B cell (primary cell): ENCODE data around the gene RUFY2. TPM values are rescaled to one million over a fixed set of nuclear protein-coding genes. Genes with fewer than 3 reads are reported as not detected.

Experiments used
- ATAC-seq: fragments of 200-7000 bp; cut with Tn5 transposase; one replicate; pipeline ENCODE4 v1.10.0; 2021; ENCODE audit warnings: low read depth, mild to moderate bottlenecking, moderate number of reproducible peaks, moderate library complexity
- CTCF ChIA-PET: fragments of 350-600 bp; sonication (Branson Sonifier 250); formaldehyde crosslinking; loops from one replicate; lab custom pipeline; 2021; ENCODE audit warnings: antibody characterized with exemption, inconsistent platforms; lab: Charles Lee
- POLR2A ChIA-PET: fragments of 350-600 bp; sonication (Branson Sonifier 250); formaldehyde crosslinking; loops from one replicate; lab custom pipeline; 2021; ENCODE audit warnings: antibody characterized with exemption; lab: Charles Lee
- DNase-seq: peaks from one replicate; pipeline ENCODE4 v3.0.0; 2013
- H2AFZ ChIP-seq: 2 replicates; pipeline ENCODE4 v1.6.1; 2012; ENCODE audit warnings: mild to moderate bottlenecking, low read depth, low read length; ENCODE audit not compliant: insufficient read depth, poor library complexity, severe bottlenecking
- H3K27ac ChIP-seq, 2 donors: 1 replicate in 1 of 2; 2 replicates in 1 of 2; pipeline ENCODE4 v1.5.1; 2012 to 2013; ENCODE audit warnings: low read length in 2 of 2, mild to moderate bottlenecking in 2 of 2, moderate library complexity in 1 of 2
- H3K27me3 ChIP-seq, 4 experiments: fragments of 200-600 bp in 1 of 4; sonication (generic) in 1 of 4; replicated peaks in 1 of 4; 1 replicate in 2 of 4; 2 replicates in 2 of 4; pipeline versions ENCODE4 v1.6.1 to v1.7.0; 2013 to 2016; ENCODE audit warnings: low read length in 3 of 4, mild to moderate bottlenecking in 2 of 4, mixed read lengths in 1 of 4, moderate library complexity in 1 of 4; ENCODE audit not compliant: insufficient read depth in 4 of 4, control insufficient read depth in 3 of 4; ENCODE audit errors: control extremely low read depth in 1 of 4
- H3K36me3 ChIP-seq, 2 experiments: replicated peaks in 1 of 2; 1 replicate in 1 of 2; 2 replicates in 1 of 2; pipeline versions ENCODE4 v1.6.1 to v1.7.1; 2013; ENCODE audit warnings: low read length in 1 of 2; ENCODE audit not compliant: insufficient read depth in 2 of 2, control insufficient read depth in 1 of 2; ENCODE audit errors: control extremely low read depth in 1 of 2, extremely low read depth in 1 of 2
- H3K4me1 ChIP-seq, 2 donors: fragments of 200-600 bp in 1 of 2; sonication (generic) in 1 of 2; 1 replicate in 1 of 2; 2 replicates in 1 of 2; pipeline versions ENCODE4 v1.5.1 to v1.6.1; 2013 to 2017; ENCODE audit warnings: low read length in 2 of 2; ENCODE audit not compliant: control insufficient read depth in 2 of 2, insufficient read depth in 2 of 2
- H3K4me2 ChIP-seq: replicated peaks from 2 replicates; pipeline ENCODE3; 2012; ENCODE audit warnings: mild to moderate bottlenecking, low read depth, low read length; ENCODE audit not compliant: poor library complexity, severe bottlenecking
- H3K4me3 ChIP-seq, 5 experiments: fragments of 200-600 bp in 1 of 5; sonication (generic) in 1 of 5; 1 replicate in 3 of 5; 2 replicates in 2 of 5; pipeline versions ENCODE4 v1.5.1 to v1.7.0; 2011 to 2016; ENCODE audit warnings: low read length in 4 of 5, mild to moderate bottlenecking in 4 of 5, low read depth in 2 of 5, control low read depth in 1 of 5, moderate library complexity in 1 of 5; ENCODE audit not compliant: insufficient read depth in 1 of 5; ENCODE audit errors: control extremely low read depth in 1 of 5, extremely low read depth in 1 of 5
- H3K79me2 ChIP-seq: fragments of 200-600 bp; sonication (generic); one replicate; pipeline ENCODE4 v1.6.0; 2016; ENCODE audit warnings: low read length; ENCODE audit not compliant: control insufficient read depth, insufficient read depth
- H3K9ac ChIP-seq: fragments of 200-600 bp; sonication (generic); 2 replicates; pipeline ENCODE4 v1.6.1; 2017; ENCODE audit warnings: mild to moderate bottlenecking, low read length, moderate library complexity
- H3K9me3 ChIP-seq, 3 donors: one replicate each; pipeline versions ENCODE4 v1.6.1 to v1.7.1; 2013; ENCODE audit warnings: low read length in 2 of 3; ENCODE audit not compliant: control insufficient read depth in 2 of 3, insufficient read depth in 1 of 3; ENCODE audit errors: control extremely low read depth in 1 of 3
- H4K20me1 ChIP-seq: 2 replicates; pipeline ENCODE4 v1.6.0; 2012; ENCODE audit warnings: mild to moderate bottlenecking, low read length; ENCODE audit not compliant: insufficient read depth, control insufficient read depth, poor library complexity, severe bottlenecking
- H3K27ac Mint-ChIP-seq: one replicate; pipeline ENCODE4 v1.8.0; 2021; ENCODE audit warnings: mixed read lengths
- H3K27me3 Mint-ChIP-seq: one replicate; pipeline ENCODE4 v1.8.0; 2021; ENCODE audit warnings: mixed read lengths
- H3K4me1 Mint-ChIP-seq: one replicate; pipeline ENCODE4 v1.8.0; 2021; ENCODE audit warnings: mixed read lengths
- H3K4me3 Mint-ChIP-seq: one replicate; pipeline ENCODE4 v1.8.0; 2021; ENCODE audit warnings: mixed read lengths
- H3K9me3 Mint-ChIP-seq: one replicate; pipeline ENCODE4 v1.8.0; 2022; ENCODE audit warnings: mixed read lengths; ENCODE audit not compliant: insufficient read depth
- EZH2 ChIP-seq: IDR thresholded peaks from 2 replicates; pipeline ENCODE4 v1.6.1; 2012; ENCODE audit warnings: borderline replicate concordance, low read depth, mild to moderate bottlenecking, moderate library complexity, low read length; ENCODE audit not compliant: insufficient read depth, poor library complexity, severe bottlenecking
- whole genome bisulfite sequencing: methylation state at CpG from one replicate; pipeline ENCODE4 v1.1.5; 2013; ENCODE audit warnings: missing lambda C conversion rate; ENCODE audit not compliant: insufficient coverage; 5-methylcytosine and 5-hydroxymethylcytosine counted together
- intact Hi-C: fragments of 100-400 bp; cut with micrococcal nuclease; formaldehyde crosslinking; loops from one replicate; pipeline ENCODE4 v1.10.0; 2022
- polyA plus RNA-seq: library from polyadenylated mRNA; depleted of rRNA; stranded (reverse); fragments of >200 nt; gene quantifications from 2 replicates; pipeline ENCODE4 v1.2.3, GENCODE V29; 2012
- total RNA-seq, 2 donors: library from RNA; stranded (reverse); fragments of 120-200 nt in 1 of 2; gene quantifications; 1 replicate in 1 of 2; 2 replicates in 1 of 2; pipeline versions ENCODE4 v1.2.3 to v1.2.4, GENCODE V29; 2013 to 2022
- TF ChIP-seq, protein P1 (sequence below): fragments of 200-600 bp; IDR thresholded peaks from one replicate; pipeline ENCODE4 v1.8.0; 2022; ENCODE audit warnings: antibody characterized with exemption, mild to moderate bottlenecking

The RUFY2 gene
- total and polyA plus RNA-seq, 2 donors (not counting 1 experiment from before 2014, with no cell fraction given), result 5.8 to 38.7 TPM

DNA sequence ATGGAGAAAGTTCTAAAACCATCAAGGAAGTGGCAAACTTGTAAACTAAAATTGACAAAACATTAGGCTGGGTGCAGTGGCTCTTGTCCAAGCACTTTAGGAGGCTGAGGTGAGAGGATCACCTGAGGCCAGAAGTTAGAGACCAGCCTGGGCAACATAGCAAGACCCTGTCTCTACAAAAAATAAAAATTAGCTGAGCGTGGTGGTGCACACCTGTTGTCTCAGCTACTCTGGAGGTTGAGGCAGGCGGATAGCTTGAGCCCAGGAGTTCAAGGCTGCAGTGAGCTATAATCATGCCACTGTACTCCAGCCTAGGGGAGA, 104.6 kb downstream of the RUFY2 start:
- no peak for ATAC-seq
- intact Hi-C loops, result loop anchor here (1.0 to 5.0 kb wide), 5 partner anchors 70 to 514 kb away; partner anchors contain the start of gene ATOH7
- POLR2A ChIA-PET, result interaction anchor here (1.4 to 2.1 kb wide), 2 partner anchors 29 to 228 kb away, joined by 4 to 6 read pairs; partner anchors contain the start of genes HERC4 and HNRNPH3
- Histone ChIP-seq H3K4me2 (no peak overlapping the region), H3K9ac (no peak overlapping the region), H3K4me1 (peaks cover 24 to 26% of the 10 kb centered on the region in 2 donors), H3K27ac (no peak overlapping the region), H4K20me1 (no peaks in the 10 kb centered on the region), H2AFZ (peak overlapping the region; percentile 18), H3K9me3 (no peaks in the 10 kb centered on the region), H3K27me3 (no peaks in the 10 kb centered on the region), H3K4me3 (no peak overlapping the region), H3K36me3 (no peaks in the 10 kb centered on the region), H3K79me2 (no peaks in the 10 kb centered on the region)
- peaks cover 26% of the 10 kb centered on the region for H3K4me1 Mint-ChIP-seq
- H3K27ac Mint-ChIP-seq, result peak overlapping the region; percentile 76
- peak overlapping the region; percentile 75 for H3K4me3 Mint-ChIP-seq
- no CpG with 5 or more reads among the region's 2 CpGs for WGBS
- CTCF ChIA-PET, result interaction anchor here (0.6 to 6.4 kb wide), 37 partner anchors 9 to 636 kb away, joined by 3 to 224 read pairs (median 5); partner anchors contain the start of genes ATOH7, HNRNPH3, PBLD and RUFY2
- TF ChIP-seq, protein P1, sequence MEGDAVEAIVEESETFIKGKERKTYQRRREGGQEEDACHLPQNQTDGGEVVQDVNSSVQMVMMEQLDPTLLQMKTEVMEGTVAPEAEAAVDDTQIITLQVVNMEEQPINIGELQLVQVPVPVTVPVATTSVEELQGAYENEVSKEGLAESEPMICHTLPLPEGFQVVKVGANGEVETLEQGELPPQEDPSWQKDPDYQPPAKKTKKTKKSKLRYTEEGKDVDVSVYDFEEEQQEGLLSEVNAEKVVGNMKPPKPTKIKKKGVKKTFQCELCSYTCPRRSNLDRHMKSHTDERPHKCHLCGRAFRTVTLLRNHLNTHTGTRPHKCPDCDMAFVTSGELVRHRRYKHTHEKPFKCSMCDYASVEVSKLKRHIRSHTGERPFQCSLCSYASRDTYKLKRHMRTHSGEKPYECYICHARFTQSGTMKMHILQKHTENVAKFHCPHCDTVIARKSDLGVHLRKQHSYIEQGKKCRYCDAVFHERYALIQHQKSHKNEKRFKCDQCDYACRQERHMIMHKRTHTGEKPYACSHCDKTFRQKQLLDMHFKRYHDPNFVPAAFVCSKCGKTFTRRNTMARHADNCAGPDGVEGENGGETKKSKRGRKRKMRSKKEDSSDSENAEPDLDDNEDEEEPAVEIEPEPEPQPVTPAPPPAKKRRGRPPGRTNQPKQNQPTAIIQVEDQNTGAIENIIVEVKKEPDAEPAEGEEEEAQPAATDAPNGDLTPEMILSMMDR, result peak; percentile 5
- no peak for TF ChIP-seq EZH2
- no peaks in the 10 kb centered on the region for H3K9me3 Mint-ChIP-seq
- no peaks in the 10 kb centered on the region for H3K27me3 Mint-ChIP-seq
- no peak for DNase-seq

DNA sequence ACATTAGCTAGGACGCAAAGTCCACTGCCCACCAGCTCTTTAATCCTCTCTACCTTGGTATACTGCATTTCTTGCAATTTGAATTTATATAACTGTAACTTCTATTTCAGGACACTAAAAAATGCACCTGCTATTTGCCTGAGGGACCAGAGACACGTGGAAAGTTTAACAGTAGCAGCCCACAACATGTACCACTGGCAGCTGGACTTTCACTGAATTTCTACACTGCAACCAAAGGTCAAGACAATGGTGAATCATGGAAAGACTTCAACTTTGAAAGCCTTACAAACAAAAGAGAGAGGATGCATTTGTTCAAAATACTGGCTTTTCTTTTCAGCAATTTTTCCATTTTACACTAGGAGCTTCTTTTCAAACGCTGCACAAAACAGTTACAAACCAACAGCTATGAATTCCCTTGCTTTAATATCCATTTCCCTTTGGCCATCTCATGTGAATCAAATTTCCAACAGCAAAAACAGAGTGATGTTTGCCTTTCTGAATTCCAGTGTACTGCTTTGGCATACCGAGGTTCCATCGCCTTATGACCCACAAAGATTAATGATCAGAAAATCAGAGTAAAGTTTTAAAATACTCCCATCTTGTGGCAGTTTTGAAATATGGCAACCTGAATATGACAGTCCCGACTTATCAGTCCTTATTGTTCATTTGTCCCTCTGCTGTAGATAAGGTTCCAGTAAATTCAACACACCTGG, 105.1 kb downstream of the RUFY2 start:
- WGBS, result 20% methylated on average over 4 of the region's 6 CpGs
- H3K27ac ChIP-seq, result no peak overlapping the region
- no peaks in the 10 kb centered on the region for H4K20me1 ChIP-seq
- H3K27me3 ChIP-seq, result no peaks in the 10 kb centered on the region
- H3K4me1 Mint-ChIP-seq, result peaks cover 30% of the 10 kb centered on the region
- H2AFZ ChIP-seq, result peak overlapping the region; percentile 57
- H3K79me2 ChIP-seq, result no peaks in the 10 kb centered on the region
- ChIA-PET CTCF (interaction anchor here (0.6 to 6.4 kb wide), 55 partner anchors 8 to 635 kb away, joined by 3 to 224 read pairs (median 5); partner anchors contain the start of genes ATOH7, HNRNPH3, PBLD and RUFY2), POLR2A (interaction anchor here (1.4 to 2.1 kb wide), 2 partner anchors 30 to 227 kb away, joined by 4 to 6 read pairs; partner anchors contain the start of genes HERC4 and HNRNPH3)
- no peaks in the 10 kb centered on the region for H3K9me3 Mint-ChIP-seq
- no peaks in the 10 kb centered on the region for H3K36me3 ChIP-seq
- H3K4me3 ChIP-seq, result no peak overlapping the region
- no peaks in the 10 kb centered on the region for H3K9me3 ChIP-seq
- DNase-seq (peak; percentile 68), ATAC-seq (peak; percentile 64)
- no peaks in the 10 kb centered on the region for H3K27me3 Mint-ChIP-seq
- peak overlapping the region; percentile 91 for H3K27ac Mint-ChIP-seq
- peak overlapping the region; percentile 70 for H3K4me2 ChIP-seq
- peak overlapping the region; percentile 75 for H3K4me3 Mint-ChIP-seq
- peaks cover 24 to 26% of the 10 kb centered on the region in 2 donors for H3K4me1 ChIP-seq
- intact Hi-C loops, result loop anchor here (1.0 to 5.0 kb wide), 7 partner anchors 31 to 603 kb away; partner anchors contain the start of genes ATOH7, HNRNPH3 and PBLD
- H3K9ac ChIP-seq, result no peak overlapping the region
- TF ChIP-seq, protein P1, result peak; percentile 74
- TF ChIP-seq EZH2, result no peak
